Urothelium cell line (cell line): ENCODE data around the gene SMIM23.

Experiments used
- DNase-seq: peaks from one replicate; pipeline ENCODE4 v3.0.0; 2011; ENCODE audit warnings: low spot score, mixed read lengths
- FAIRE-seq: peaks from 2 replicates; lab custom pipeline; 2011; peaks lifted over from hg19 to GRCh38; lab: Jason Lieb, UNC

Gene SMIM23

GRCh38 chr5:171785517-171785916 is at the start of gene SMIM23:
SMIM23 (plus strand) TSS chr5:171785817; CDS start chr5:171785872, 55 bp downstream.
- DNase-seq (no peak), FAIRE-seq (no peak)

DNA sequence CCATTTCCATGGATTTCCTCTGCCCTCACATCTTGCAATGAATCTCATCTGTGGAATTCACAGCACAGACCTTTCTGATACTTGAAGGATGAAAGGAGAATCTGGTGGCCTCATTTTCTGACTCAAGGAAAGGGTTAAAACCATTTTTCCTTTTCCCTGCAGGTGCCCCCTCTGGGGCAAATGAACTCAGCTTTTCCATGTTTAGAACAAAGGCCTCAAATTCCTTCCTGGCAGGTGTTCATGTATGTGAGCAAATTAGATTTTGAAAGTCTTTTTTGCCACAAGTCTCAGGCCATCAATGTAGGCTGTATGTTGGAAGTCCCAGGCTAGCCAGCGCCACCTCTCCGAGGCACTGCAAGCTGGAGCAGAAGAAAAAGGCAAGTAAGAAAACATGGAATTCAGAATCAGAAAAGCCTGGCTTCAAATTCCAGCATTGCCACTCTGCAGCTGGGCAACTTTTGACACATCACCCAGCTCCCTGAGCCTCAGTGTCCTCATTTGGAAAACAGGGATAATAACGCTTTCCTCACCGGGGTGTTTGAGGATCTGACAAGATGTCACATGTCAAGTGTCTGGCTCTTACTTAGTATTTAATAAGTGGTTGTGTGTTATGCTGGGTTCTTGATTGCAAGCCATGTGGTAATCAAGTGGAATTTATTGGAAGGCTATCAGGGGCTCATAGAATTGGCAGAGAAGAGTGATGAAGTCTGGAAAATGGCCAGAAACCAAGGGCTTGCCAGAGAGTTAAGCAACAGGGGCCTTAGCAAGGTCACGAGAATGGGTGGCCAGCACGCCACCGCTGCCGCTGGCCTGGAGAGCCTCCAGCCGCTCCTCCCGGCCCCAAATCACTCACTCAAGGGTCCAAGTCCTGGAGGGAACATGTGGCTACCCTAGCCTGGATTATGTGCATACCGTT is 48.4 kb upstream of the SMIM23 start:
- DNase-seq (no peak), FAIRE-seq (no peak)

- FAIRE-seq (no peak), DNase-seq (no peak)
Observed at GRCh38 chr5:171738501-171738900, 47.1 kb upstream of the SMIM23 start.

DNA sequence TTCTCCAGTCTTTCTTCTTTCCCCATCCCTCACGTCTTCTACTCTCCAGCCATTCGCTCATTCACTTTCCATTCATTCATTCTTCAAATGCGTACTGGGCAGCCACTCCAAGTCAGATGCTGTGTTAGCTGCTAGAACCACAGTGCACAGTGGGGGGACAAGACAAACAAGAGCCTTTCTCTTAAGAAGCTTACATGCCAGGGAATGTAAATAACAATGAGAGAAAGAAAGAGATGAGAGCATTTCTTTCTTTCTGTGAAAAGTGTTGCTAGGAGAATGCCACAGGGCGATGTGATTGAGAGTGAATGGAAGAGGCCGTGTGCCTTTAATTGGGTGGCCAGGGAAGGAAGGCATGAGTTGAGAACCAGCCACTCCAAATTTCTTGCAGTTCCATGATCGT is 46.3 kb upstream of the SMIM23 start:
- DNase-seq = no peak
- no peak for FAIRE-seq

GRCh38 chr5:171743436-171744076 is 42.1 kb upstream of the SMIM23 start:
- DNase-seq (no peak), FAIRE-seq (no peak)

DNA sequence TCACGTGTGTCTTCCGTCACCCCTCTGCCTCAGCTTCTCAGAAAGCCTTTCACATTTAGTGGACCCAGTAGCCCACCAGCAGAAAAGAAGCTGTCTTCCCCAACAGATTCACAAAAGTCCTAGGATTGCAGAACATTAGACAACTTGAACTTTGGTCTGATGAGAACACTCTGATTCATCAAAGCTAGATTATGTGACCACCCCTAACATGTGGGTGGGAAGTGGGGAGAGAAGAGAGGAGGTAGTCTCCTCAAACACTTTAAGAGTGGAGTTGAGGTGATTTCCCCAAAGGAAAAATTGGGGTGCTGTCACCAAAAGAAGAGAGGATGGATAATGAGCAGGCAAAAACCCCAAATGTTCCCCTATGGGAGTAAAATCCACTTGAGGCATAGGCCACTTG is 41.4 kb upstream of the SMIM23 start:
- no peak for FAIRE-seq
- no peak for DNase-seq

GRCh38 chr5:171744882-171745281 is 40.7 kb upstream of the SMIM23 start:
- DNase-seq (no peak), FAIRE-seq (no peak)

DNA sequence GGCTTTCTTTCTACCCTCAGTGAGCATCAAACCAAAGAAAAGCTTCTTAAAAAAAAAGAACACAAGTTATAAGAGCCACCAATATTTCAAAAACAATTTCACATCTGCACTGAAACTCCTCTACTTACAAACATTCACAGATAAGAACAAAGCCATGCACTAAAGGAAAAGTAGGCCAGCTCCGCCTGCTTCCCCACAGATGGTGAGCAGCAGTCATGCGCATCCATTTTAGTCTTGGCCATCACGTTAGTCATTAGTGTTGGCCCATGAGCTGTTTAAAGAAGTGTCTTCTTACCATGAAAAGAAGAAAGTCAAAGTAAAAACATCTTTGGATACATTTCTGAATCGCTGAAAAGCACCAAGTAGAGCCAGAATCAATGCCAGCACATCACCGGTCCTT is 40.0 kb upstream of the SMIM23 start:
- no peak for FAIRE-seq
- DNase-seq = no peak

DNA sequence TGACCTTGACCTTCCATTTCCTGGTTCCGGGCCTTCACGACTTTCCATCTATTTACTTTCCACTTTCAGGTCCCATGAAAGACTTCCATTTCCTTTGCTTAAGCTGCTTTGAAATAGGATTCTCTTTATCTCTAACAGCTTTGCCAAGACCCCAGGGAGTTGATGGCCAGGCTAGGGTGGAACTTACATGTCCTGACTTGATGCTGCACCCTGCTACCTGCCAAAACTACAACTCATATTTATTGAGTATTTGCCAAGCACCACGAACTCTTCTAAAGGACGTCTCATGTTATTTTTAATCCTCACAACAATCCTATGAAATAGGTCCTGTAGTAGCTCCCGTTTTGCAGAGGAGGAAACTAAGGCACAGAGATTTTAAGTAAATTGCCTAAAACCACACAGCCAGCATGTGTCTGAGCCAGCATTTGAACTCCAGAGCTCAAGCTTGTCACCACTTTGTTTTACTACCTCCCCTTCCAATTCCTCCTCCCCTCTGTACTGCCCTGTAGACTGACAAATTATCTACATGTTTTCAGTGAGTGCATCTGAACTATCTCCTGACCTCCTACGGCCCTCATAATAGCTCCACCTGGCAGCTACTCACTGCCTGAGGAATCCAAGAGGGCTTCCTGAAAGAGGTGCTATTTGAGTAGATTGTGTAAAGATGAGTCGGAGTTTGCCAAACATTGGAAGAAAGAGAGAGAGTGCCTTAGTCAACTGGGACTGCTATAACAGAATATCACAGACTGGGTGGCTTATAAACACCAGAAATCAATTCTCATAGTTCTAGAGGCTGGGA is 38.4 kb upstream of the SMIM23 start:
- no peak for FAIRE-seq
- DNase-seq = no peak

GRCh38 chr5:171748720-171749119 is 36.9 kb upstream of the SMIM23 start:
- FAIRE-seq (no peak), DNase-seq (no peak)

- FAIRE-seq = no peak
- no peak for DNase-seq
Observed at GRCh38 chr5:171749365-171749764, 36.3 kb upstream of the SMIM23 start.

DNA sequence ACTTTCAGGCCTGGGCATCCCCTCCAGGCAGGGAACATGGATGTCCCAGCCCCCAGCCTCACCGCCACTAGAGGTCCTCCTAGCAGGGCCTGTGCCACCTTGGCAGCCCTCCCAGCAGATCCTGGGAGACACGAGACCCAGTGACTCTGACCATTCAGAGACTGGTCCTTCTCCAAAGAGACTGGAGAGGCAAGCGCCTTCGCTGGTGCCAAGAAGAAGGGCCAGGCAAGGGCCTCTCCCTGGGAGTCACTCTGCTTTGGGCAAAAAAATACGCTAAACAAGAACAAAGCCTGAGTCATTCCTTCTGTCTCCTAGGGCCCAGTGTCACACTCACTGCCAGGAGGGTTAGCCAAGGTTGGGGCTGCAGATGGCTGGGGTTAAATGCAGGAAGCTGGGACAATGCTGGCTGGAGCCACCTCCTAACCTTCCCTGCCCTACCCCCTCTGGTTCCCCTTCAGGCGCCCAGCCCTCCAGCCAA is 35.3 kb upstream of the SMIM23 start:
- no peak for FAIRE-seq
- DNase-seq = no peak

DNA sequence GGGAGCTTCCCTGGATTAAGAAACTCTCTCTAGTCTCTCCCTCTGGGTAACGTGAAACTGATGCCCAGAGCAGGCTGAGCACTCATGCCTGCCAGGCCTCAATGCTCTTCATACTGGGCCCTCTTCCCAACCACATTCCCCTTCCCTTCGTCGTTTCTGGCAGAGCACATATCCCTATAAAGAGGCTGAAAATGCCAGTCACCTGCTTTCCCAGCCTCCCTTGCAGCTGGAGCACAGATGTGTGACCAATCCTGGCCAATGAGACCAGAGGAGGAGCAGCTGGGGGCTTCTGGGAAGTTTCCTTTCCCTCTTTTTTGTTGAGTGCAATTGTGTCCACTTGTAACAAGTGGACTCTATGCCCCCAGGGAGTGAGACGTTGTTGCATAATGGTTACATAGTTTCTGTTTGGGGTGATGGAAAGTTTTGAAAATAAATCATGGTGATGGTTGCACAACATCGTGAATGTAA is 30.2 kb upstream of the SMIM23 start:
- DNase-seq (no peak), FAIRE-seq (no peak)

DNA sequence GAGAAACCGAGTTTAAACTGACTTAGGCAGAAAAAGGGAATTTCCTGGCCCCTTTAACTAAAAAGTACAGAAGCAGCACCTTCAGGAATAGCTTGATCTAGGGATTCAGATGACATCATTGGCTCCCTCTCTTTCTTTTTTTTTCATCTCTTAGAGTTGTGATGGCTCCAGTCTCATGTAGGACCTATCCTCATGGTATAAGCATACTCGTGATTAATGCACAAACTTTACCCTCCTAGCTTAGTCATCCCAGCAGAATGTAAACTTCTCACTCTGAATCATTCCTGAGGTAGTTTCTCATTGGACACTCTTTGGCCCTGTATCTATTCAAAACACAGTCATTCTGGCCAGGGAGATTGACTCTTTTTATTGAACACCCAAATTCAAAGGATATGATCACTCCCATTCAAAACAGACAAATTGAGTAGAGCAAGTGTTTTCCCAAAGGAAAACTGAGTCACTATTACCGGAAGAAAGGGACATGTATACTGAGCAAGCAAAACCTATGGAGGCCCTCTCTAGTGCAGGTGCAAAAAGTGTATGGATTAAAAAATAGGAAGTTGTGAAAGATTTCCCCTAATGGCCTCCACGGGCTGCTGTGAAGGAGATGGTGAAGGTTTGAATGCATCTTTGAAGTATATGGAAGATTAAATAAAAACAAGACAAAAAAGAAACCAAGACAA is 27.6 kb upstream of the SMIM23 start:
- DNase-seq = peak; percentile 42
- no peak for FAIRE-seq

- DNase-seq (no peak), FAIRE-seq (no peak)
Observed at GRCh38 chr5:171759777-171760176, 25.8 kb upstream of the SMIM23 start.

DNA sequence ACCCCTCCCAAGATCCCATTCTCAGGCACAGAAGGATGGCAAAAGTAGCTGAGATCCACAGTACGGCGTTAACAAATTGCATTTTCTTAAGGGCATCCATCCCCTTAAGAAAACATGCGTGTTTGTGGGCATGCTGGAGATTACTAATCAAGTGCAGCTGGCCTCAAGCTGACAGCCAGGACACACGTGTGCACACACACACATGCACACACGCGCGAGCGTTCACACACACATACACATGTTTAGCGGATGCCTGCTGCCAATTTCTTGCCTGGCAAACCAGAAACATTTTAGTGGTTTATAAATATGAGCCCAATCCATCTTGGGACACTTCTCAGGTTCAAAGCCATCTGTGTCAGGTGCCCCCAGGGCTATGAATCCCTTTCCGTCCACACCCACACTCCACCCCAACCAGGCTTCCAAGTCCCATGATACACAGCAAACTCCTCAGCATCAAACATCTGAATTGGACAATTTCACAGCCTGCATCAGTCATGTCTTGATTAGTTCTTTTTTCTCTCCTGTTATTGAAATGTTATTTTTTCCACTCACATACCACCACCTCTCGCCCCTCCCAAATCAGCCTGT is 23.5 kb upstream of the SMIM23 start:
- no peak for DNase-seq
- no peak for FAIRE-seq

DNA sequence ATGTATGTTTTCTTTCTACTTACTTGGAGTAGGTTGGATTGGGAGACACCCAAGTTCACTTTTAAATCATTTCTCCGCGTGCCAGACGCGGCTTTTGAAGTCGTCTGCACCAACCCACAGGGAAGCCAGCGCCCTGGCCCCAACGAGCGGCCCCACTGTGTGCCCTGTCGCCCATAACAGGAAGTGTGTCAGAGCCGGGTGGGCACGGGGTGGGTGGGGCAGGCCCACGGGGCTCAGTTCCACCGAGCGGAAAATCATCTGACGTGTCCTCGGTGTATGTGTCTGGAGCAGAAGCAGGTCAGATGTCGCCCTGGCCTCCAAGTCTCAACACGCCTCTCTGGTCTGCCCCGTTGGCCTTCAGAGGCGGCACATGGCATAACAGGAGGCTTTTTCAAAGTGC is 22.7 kb upstream of the SMIM23 start:
- no peak for DNase-seq
- no peak for FAIRE-seq

GRCh38 chr5:171764265-171764664 is 21.4 kb upstream of the SMIM23 start:
- no peak for FAIRE-seq

DNA sequence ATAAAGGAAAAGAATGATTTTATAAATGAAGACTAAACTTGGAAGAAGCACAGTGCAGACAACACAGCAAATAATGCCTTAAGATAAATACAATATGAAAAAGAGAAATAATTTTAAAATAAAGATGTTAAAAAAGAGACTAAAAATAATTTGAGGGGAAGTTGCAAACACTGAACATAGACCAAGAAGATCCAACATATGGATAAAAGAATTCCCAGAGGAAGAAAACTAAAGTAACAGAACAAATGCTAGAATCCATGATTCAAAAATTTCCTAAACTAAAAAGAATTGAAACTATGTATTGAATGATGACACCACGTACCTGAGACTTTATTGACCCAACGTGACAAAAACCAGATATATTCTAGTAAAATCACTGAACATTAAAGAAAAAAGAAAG is 18.7 kb upstream of the SMIM23 start:
- FAIRE-seq = no peak
- DNase-seq = no peak

More at GRCh38 chr5:171764265-171764664, 21.4 kb upstream of the SMIM23 start:
- no peak for DNase-seq

- FAIRE-seq (no peak), DNase-seq (no peak)
Observed at GRCh38 chr5:171770153-171770552, 15.5 kb upstream of the SMIM23 start.
